Measurements from ENCODE around the gene GRIP2.

DNA sequence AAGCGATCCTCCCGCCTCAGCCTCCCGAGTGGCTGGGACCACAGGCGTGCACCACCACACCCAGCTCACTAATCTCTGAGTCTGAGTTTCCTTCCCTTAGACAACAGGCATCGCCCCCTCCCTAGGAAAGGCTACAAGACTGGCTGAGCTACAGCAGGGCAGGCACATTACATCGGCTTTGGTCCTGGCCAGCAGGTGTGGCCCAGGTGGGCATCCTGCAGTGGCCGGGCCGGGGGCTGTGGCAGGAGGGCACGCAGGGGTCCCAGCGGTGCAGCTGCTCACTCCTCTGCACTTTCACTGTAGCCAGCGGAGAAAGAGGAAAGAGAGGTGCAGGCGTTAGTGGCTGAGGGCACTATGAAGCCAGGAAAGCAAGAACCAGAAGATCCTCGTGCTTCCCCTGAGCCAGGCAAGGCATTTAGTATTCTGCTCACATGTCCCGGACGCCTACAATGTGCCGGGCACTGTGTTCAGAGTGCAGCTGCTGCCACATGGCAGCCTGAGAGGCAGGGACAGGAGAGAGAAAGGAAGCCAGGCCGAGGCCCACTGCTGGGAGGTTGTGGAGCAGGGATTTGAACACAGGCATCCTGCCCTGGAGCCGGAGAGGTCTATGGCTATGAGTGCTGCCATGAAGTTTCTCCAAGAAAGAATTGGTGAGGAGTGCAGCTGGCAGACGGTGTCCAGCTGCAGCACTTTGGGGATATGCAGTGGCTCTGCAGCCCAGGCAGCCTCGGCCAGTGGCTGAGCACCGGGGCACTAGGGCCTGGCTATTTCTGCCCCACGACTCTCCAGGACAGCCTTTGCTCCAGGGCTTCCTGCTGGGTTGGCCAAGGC, 22.3 kb downstream of the GRIP2 start:
- TF ChIP-seq, protein P1, sequence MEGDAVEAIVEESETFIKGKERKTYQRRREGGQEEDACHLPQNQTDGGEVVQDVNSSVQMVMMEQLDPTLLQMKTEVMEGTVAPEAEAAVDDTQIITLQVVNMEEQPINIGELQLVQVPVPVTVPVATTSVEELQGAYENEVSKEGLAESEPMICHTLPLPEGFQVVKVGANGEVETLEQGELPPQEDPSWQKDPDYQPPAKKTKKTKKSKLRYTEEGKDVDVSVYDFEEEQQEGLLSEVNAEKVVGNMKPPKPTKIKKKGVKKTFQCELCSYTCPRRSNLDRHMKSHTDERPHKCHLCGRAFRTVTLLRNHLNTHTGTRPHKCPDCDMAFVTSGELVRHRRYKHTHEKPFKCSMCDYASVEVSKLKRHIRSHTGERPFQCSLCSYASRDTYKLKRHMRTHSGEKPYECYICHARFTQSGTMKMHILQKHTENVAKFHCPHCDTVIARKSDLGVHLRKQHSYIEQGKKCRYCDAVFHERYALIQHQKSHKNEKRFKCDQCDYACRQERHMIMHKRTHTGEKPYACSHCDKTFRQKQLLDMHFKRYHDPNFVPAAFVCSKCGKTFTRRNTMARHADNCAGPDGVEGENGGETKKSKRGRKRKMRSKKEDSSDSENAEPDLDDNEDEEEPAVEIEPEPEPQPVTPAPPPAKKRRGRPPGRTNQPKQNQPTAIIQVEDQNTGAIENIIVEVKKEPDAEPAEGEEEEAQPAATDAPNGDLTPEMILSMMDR (IDR thresholded peaks at IDR 0.05) = no peak
- TF ChIP-seq POLR2A (IDR thresholded peaks at IDR 0.05) = no peak
